ENCODE results near the gene PCDH9. TPM values are rescaled to one million over a fixed set of nuclear protein-coding genes. Genes with fewer than 3 reads are reported as not detected.

The PCDH9 gene
- total and polyA plus RNA-seq, 10 of the 15 experiments (the other 5 are each of a cell fraction or from before 2014, with no cell fraction given) = 0.02 to 2.3 (median 0.05) TPM; not detected in 1

GRCh38 chr13:66468656-66469055 lies 761.5 kb downstream of the PCDH9 start (continued):
- TF ChIP-seq RAD51 (IDR thresholded peaks at IDR 0.05) = no peak

DNA sequence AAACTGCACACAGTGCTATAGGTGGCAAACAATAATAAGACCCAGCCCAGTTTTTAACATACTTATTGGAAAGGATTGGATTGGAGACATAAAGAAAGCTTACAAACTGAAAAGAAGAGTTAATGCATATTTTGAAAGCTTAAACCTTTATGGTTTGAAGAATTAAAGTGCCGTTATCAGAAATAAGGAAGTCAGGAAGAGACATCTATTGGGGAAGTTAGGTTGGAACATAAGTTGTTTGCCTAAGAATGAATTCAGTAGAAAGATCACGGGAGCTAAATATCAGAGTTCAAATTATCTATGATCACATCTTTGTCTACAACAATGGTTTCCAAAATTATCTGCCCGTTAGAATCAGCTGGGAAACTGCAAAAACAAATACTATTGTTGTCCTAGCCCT lies 767.9 kb downstream of the PCDH9 start:
- Histone ChIP-seq H3K9ac (ENCODE audit: control insufficient read depth, insufficient read depth, low read length) (no peak overlapping the region), H2AFZ (ENCODE audit: control insufficient read depth, low read depth, low read length) (no peak overlapping the region), H4K20me1 (ENCODE audit: control insufficient read depth, insufficient read depth) (no peaks in the 10 kb centered on the region), H3K4me1 (ENCODE audit: control insufficient read depth, insufficient read depth, low read length) (no peaks in the 10 kb centered on the region), H3K4me3 (no peak overlapping the region), H3K4me2 (ENCODE audit: control insufficient read depth, insufficient read depth) (no peak overlapping the region), H3K27me3 (replicated peaks in 1 of 2; ENCODE audit: control insufficient read depth in 2 of 2, insufficient read depth in 2 of 2, low read length in 1 of 2) (no peaks in the 10 kb centered on the region), H3K9me3 (replicated peaks; ENCODE audit: control insufficient read depth, insufficient read depth, low read length) (no peaks in the 10 kb centered on the region), H3K79me2 (ENCODE audit: control insufficient read depth, insufficient read depth, low read length) (no peaks in the 10 kb centered on the region), H3K27ac (ENCODE audit: control insufficient read depth, insufficient read depth) (no peak overlapping the region), H3K36me3 (ENCODE audit: control insufficient read depth in 2 of 2, insufficient read depth in 2 of 2, low read length in 1 of 2) (no peaks in the 10 kb centered on the region)
- no peak for ATAC-seq
- RAD21 ChIA-PET (ENCODE audit: unreplicated experiment) = no interaction called here
- FAIRE-seq = no peak
- intact Hi-C loops (cut with micrococcal nuclease; ENCODE audit: unreplicated experiment) = no loop called here
- 25% methylated on average over 3 of the region's 3 CpGs for WGBS (ENCODE audit: insufficient coverage, insufficient replicate concordance, low lambda C conversion rate, missing lambda C conversion rate)
- CTCF ChIA-PET = no interaction called here
- in situ Hi-C loops (cut with MboI) = no loop called here
- POLR2A ChIA-PET = no interaction called here
- SMC1A ChIA-PET (ENCODE audit: uncharacterized antibody, unreplicated experiment) = interaction anchor here (0.9 to 1.4 kb wide), 3 partner anchors 9 to 432 kb away, joined by 3 to 5 read pairs (median 3); no protein-coding TSS in a partner anchor
- TF ChIP-seq HCFC1 (IDR thresholded peaks at IDR 0.05; ENCODE audit: low read length) (no peak), REST (IDR thresholded peaks at IDR 0.05; ENCODE audit: low read depth, low read length) (no peak), ZBTB33 (IDR thresholded peaks at IDR 0.05) (no peak), STAT1 (conservative IDR thresholded peaks at IDR 0.05) (no peak), PML (IDR thresholded peaks at IDR 0.05; ENCODE audit: low read length) (no peak), RCOR1 (conservative IDR thresholded peaks at IDR 0.05; ENCODE audit: low read depth, low read length) (no peak), TAF1 (IDR thresholded peaks at IDR 0.05; ENCODE audit: borderline replicate concordance, low read depth, low read length) (no peak), RAD21 (IDR thresholded peaks at IDR 0.05; ENCODE audit: insufficient read depth, low read depth, low read length) (no peak)
- no peak for DNase-seq (ENCODE audit: low read depth, low spot score)
- no TSS peak for BruUV-seq (replicated peaks)
